HepG2 (cell line): Measurements from ENCODE around the gene FNDC3B.

ENCODE experiments used
- EP300 ChIP-seq, 3 experiments: sonication (generic) in 1 of 3; formaldehyde crosslinking in 1 of 3; IDR thresholded peaks; 2 replicates each; pipeline versions ENCODE4 v1.5.1 to v1.6.1; 2011 to 2020; ENCODE audit warnings: low read depth in 2 of 3, low read length in 2 of 3, borderline replicate concordance in 1 of 3, improper control_type of control experiment in 1 of 3, mild to moderate bottlenecking in 1 of 3, missing genetic modification reagents in 1 of 3, moderate library complexity in 1 of 3
- HIVEP1 ChIP-seq: sonication (generic); formaldehyde crosslinking; IDR thresholded peaks from 2 replicates; pipeline ENCODE4 v1.4.0; 2020; ENCODE audit warnings: mild to moderate bottlenecking, missing genetic modification reagents
- HMGA1 ChIP-seq: sonication (generic); formaldehyde crosslinking; conservative IDR thresholded peaks from 2 replicates; pipeline ENCODE4 v1.4.0; 2020; ENCODE audit warnings: missing genetic modification reagents
- HNRNPH1 ChIP-seq: fragments of 200-400 bp; formaldehyde crosslinking; optimal IDR thresholded peaks from 2 replicates; pipeline ENCODE3; 2017; ENCODE audit warnings: mild to moderate bottlenecking, low read depth, low read length
- KDM3A ChIP-seq: IDR thresholded peaks from 2 replicates; pipeline ENCODE4 v1.6.1; 2018; ENCODE audit warnings: low read depth, missing compliant biosample characterization
- POLR2A ChIP-seq, 2 experiments: IDR thresholded peaks; 2 replicates each; pipeline ENCODE4 v1.6.1; 2011; ENCODE audit warnings: low read depth in 2 of 2, low read length in 2 of 2, mild to moderate bottlenecking in 1 of 2, moderate library complexity in 1 of 2; ENCODE audit not compliant: insufficient read depth in 1 of 2
- TF ChIP-seq, protein P1 (sequence below): sonication (generic); formaldehyde crosslinking; IDR thresholded peaks from 2 replicates; pipeline ENCODE4 v1.5.0; 2020; ENCODE audit warnings: mild to moderate bottlenecking, missing genetic modification reagents, moderate library complexity
- TF ChIP-seq, protein P2 (sequence below): sonication (generic); formaldehyde crosslinking; IDR thresholded peaks from 2 replicates; pipeline ENCODE4 v1.4.0; 2020; ENCODE audit warnings: missing genetic modification reagents, borderline replicate concordance
- TF ChIP-seq, protein P3 (sequence below): IDR thresholded peaks from 2 replicates; pipeline ENCODE4 v1.6.1; 2016; ENCODE audit warnings: low read depth

DNA sequence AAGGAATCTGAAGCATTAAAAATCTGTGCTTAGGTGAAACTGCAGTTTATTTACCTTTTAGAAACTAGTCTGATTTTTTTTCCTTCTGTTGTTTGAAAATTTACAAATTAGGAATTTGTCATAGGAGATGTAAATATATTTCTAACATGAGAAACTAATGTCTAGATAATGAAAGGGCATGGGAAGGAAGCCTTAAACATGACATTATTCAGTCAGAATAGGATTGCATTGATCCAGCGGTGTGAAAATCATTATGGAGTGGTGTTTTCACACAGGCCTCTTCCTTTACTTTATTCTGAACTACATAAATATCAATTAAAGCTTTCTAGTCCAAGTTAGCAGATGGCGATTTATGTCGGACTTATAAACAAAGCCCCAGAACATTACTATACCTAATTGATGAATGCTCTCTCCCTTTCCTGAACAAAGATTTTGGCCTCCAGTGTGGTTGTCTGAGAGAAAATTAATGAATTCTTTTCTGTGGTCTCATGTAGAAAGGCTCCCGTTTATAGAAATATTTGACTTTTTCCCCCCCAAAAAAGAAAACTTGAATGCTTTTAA lies 37.9 kb downstream of the FNDC3B start:
- TF ChIP-seq, protein P1, sequence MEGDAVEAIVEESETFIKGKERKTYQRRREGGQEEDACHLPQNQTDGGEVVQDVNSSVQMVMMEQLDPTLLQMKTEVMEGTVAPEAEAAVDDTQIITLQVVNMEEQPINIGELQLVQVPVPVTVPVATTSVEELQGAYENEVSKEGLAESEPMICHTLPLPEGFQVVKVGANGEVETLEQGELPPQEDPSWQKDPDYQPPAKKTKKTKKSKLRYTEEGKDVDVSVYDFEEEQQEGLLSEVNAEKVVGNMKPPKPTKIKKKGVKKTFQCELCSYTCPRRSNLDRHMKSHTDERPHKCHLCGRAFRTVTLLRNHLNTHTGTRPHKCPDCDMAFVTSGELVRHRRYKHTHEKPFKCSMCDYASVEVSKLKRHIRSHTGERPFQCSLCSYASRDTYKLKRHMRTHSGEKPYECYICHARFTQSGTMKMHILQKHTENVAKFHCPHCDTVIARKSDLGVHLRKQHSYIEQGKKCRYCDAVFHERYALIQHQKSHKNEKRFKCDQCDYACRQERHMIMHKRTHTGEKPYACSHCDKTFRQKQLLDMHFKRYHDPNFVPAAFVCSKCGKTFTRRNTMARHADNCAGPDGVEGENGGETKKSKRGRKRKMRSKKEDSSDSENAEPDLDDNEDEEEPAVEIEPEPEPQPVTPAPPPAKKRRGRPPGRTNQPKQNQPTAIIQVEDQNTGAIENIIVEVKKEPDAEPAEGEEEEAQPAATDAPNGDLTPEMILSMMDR (CRISPR knock-in tag), result no peak
- TF ChIP-seq HIVEP1, result no peak
- no peak for TF ChIP-seq EP300 (IDR thresholded peaks at IDR 0.05; ENCODE audit: low read depth in 2 of 2, low read length in 2 of 2)
- TF ChIP-seq EP300 (CRISPR knock-in tag; IDR thresholded peaks at IDR 0.05; ENCODE audit: borderline replicate concordance), result no peak
- no peak for TF ChIP-seq POLR2A (IDR thresholded peaks at IDR 0.05; ENCODE audit: insufficient read depth in 1 of 2, low read depth in 2 of 2, low read length in 2 of 2)
- no peak for TF ChIP-seq KDM3A (CRISPR knock-in tag)
- TF ChIP-seq, protein P2, sequence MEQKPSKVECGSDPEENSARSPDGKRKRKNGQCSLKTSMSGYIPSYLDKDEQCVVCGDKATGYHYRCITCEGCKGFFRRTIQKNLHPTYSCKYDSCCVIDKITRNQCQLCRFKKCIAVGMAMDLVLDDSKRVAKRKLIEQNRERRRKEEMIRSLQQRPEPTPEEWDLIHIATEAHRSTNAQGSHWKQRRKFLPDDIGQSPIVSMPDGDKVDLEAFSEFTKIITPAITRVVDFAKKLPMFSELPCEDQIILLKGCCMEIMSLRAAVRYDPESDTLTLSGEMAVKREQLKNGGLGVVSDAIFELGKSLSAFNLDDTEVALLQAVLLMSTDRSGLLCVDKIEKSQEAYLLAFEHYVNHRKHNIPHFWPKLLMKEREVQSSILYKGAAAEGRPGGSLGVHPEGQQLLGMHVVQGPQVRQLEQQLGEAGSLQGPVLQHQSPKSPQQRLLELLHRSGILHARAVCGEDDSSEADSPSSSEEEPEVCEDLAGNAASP, result no peak
- no peak for TF ChIP-seq HMGA1 (CRISPR knock-in tag)
- TF ChIP-seq, protein P3, sequence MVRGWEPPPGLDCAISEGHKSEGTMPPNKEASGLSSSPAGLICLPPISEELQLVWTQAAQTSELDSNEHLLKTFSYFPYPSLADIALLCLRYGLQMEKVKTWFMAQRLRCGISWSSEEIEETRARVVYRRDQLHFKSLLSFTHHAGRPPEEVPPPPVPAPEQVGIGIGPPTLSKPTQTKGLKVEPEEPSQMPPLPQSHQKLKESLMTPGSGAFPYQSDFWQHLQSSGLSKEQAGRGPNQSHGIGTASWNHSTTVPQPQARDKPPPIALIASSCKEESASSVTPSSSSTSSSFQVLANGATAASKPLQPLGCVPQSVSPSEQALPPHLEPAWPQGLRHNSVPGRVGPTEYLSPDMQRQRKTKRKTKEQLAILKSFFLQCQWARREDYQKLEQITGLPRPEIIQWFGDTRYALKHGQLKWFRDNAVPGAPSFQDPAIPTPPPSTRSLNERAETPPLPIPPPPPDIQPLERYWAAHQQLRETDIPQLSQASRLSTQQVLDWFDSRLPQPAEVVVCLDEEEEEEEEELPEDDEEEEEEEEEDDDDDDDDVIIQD (CRISPR knock-in tag), result no peak
- no peak for TF ChIP-seq HNRNPH1
